Measurements from ENCODE around the gene CLIC6. TPM values are rescaled to one million over a fixed set of nuclear protein-coding genes. Genes with fewer than 3 reads are reported as not detected.
A peak's percentile ranks its signal among the peaks of the same experiment; 100 is the strongest.

Gene CLIC6
- total and polyA plus RNA-seq, 2 of the 4 experiments (the other 2 are of a cell fraction), result not detected

- in situ Hi-C loops (cut with MboI; ENCODE audit: low sequenced_read_pairs), result no loop called here
- Histone ChIP-seq H4K20me1 (ENCODE audit: insufficient read depth, low read length) (no peaks in the 10 kb centered on the region), H2BK15ac (ENCODE audit: low read depth, low read length) (no peak overlapping the region), H3K27me3 (ENCODE audit: control insufficient read depth, insufficient read depth, low read length) (peaks cover 18% of the 10 kb centered on the region), H3K9me3 (ENCODE audit: control insufficient read depth, insufficient read depth, low read length) (0 out of 2 replicates have a peak, but pooled peaks cover 6% of the 10 kb centered on the region), H3K18ac (ENCODE audit: low read depth, low read length) (no peak overlapping the region), H3K14ac (replicated peaks; ENCODE audit: low read depth, low read length) (no peak overlapping the region; the same call in 1 of the 2 replicates), H4K91ac (ENCODE audit: insufficient read depth, low read depth, low read length) (no peak overlapping the region), H3K56ac (ENCODE audit: extremely low read depth, insufficient read depth, low read length) (no peak overlapping the region), H2AK9ac (replicated peaks; ENCODE audit: low read depth, low read length, poor library complexity) (no peak overlapping the region), H3K9ac (ENCODE audit: low read depth, low read length) (no peak overlapping the region), H3K4me1 (ENCODE audit: control insufficient read depth, insufficient read depth, low read length) (no peaks in the 10 kb centered on the region), H3K27ac (ENCODE audit: insufficient read depth, low read length) (no peak overlapping the region), H3K9me1 (ENCODE audit: insufficient read depth, low read length) (peaks cover 12% of the 10 kb centered on the region), H2BK20ac (ENCODE audit: low read depth, low read length) (no peak overlapping the region), H3K79me1 (ENCODE audit: low read depth in 1 of 2, low read length in 2 of 2) (peaks cover 0 to 4% of the 10 kb centered on the region in 2 experiments; a peak in 1 of 4 replicates), H2BK5ac (ENCODE audit: low read depth, low read length, poor library complexity, severe bottlenecking) (no peak overlapping the region), H4K5ac (ENCODE audit: low read depth, low read length) (no peak overlapping the region), H2AFZ (replicated peaks; ENCODE audit: low read length, poor library complexity) (peak overlapping the region; percentile 7), H3K4me3 (ENCODE audit: insufficient read depth, low read depth, low read length) (no peak overlapping the region), H3K36me3 (ENCODE audit: control insufficient read depth, insufficient read depth, low read length) (no peaks in the 10 kb centered on the region), H2BK120ac (ENCODE audit: low read depth, low read length) (no peak overlapping the region), H3K4ac (ENCODE audit: low read depth, low read length) (no peak overlapping the region), H2AK5ac (ENCODE audit: low read depth, low read length) (no peak overlapping the region), H3K4me2 (ENCODE audit: low read depth, low read length) (no peak overlapping the region), H4K8ac (ENCODE audit: low read depth in 2 of 2, low read length in 2 of 2) (no peak overlapping the region), H3K23ac (ENCODE audit: low read depth, low read length) (peak overlapping the region; percentile 39; the same call in 1 of the 2 replicates)
- intact Hi-C loops (cut with micrococcal nuclease), result loop anchor here (10.0 kb wide), 1 partner anchor 349 kb away; the partner anchor contains the start of gene RUNX1
- no peak for ATAC-seq (ENCODE audit: low read depth)
- DNase-seq, result no peak
- POLR2A ChIA-PET (ENCODE audit: unreplicated experiment), result no interaction called here
- no TSS peak for BruUV-seq (replicated peaks)
- no CpG with 5 or more reads among the region's 2 CpGs for WGBS, 2 experiments (ENCODE audit: extremely low coverage in 2 of 2, insufficient read length in 1 of 2)
- dilution Hi-C loops (cut with HindIII; ENCODE audit: low sequenced_read_pairs, unreplicated experiment), result no loop called here
- no peak for TF ChIP-seq NFE2L2 (IDR thresholded peaks at IDR 0.05; ENCODE audit: low read depth, low read length)
- TF ChIP-seq CEBPB (IDR thresholded peaks at IDR 0.05; ENCODE audit: low read depth, low read length), result no peak
- TF ChIP-seq CHD1 (IDR thresholded peaks at IDR 0.05; ENCODE audit: low read depth, low read length), result no peak
- TF ChIP-seq MAFK (IDR thresholded peaks at IDR 0.05; ENCODE audit: low read depth, low read length), result no peak
- TF ChIP-seq SMC3 (IDR thresholded peaks at IDR 0.05; ENCODE audit: low read depth, low read length), result no peak
- TF ChIP-seq MXI1 (IDR thresholded peaks at IDR 0.05; ENCODE audit: borderline replicate concordance, low read depth, low read length), result no peak
- no peak for TF ChIP-seq RFX5 (IDR thresholded peaks at IDR 0.05; ENCODE audit: low read depth, low read length)
- TF ChIP-seq BHLHE40 (IDR thresholded peaks at IDR 0.05; ENCODE audit: low read depth, low read length), result no peak
- no peak for TF ChIP-seq USF2 (IDR thresholded peaks at IDR 0.05; ENCODE audit: low read depth, low read length)
- no peak for TF ChIP-seq ELK1 (IDR thresholded peaks at IDR 0.05; ENCODE audit: borderline replicate concordance, low read depth, low read length)
- no peak for TF ChIP-seq CTCF (conservative IDR thresholded peaks at IDR 0.05; ENCODE audit: low read depth, low read length)
- no peak for TF ChIP-seq MAZ (IDR thresholded peaks at IDR 0.05; ENCODE audit: borderline replicate concordance, low read depth, low read length)
- no peak for TF ChIP-seq FOS (IDR thresholded peaks at IDR 0.05; ENCODE audit: low read depth, low read length)
- TF ChIP-seq RCOR1 (IDR thresholded peaks at IDR 0.05; ENCODE audit: insufficient replicate concordance, low read length), result no peak
- no peak for TF ChIP-seq RAD21 (IDR thresholded peaks at IDR 0.05; ENCODE audit: low read length)
- CTCF ChIA-PET, result no interaction called here
Measured at GRCh38 chr21:34695434-34695833, 26.6 kb downstream of the CLIC6 start.

All from IMR-90 (cell line).